OCI-LY3 (cell line): ENCODE data around the gene TNS1.

Experiments used
- EZH2phosphoT487 ChIP-seq: fragments of 200-600 bp; shearing (Covaris generic); IDR thresholded peaks from 2 replicates; pipeline ENCODE4 v1.6.1; 2018; ENCODE audit warnings: antibody characterized with exemption, mixed run types, low read depth
- TF ChIP-seq, protein P1 (sequence below): fragments of 200-600, 300-600 bp; sonication (generic); IDR thresholded peaks from 2 replicates; pipeline ENCODE4 v1.5.1; 2014; ENCODE audit warnings: antibody characterized with exemption, low read length, low read depth

DNA sequence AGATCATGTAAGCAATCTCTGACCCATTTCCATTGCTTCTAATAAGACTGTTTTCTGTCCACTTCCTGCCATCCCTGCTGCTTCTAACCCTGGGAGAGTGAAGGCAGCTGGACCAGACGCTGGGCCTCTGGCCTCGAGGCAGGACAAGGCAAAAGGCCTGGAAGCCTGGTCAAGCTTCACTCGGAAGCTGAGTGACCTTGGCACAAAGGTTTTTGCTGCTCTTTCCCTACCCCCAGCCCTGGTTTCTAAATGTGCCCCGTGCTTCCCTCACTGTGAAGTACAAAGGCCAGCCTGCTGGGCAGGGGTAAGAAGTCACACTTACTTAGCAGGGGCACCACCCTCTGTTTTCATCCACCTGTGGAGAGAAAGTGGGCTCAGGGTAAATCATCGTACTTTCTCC, 195.0 kb downstream of the TNS1 start:
- TF ChIP-seq, protein P1, sequence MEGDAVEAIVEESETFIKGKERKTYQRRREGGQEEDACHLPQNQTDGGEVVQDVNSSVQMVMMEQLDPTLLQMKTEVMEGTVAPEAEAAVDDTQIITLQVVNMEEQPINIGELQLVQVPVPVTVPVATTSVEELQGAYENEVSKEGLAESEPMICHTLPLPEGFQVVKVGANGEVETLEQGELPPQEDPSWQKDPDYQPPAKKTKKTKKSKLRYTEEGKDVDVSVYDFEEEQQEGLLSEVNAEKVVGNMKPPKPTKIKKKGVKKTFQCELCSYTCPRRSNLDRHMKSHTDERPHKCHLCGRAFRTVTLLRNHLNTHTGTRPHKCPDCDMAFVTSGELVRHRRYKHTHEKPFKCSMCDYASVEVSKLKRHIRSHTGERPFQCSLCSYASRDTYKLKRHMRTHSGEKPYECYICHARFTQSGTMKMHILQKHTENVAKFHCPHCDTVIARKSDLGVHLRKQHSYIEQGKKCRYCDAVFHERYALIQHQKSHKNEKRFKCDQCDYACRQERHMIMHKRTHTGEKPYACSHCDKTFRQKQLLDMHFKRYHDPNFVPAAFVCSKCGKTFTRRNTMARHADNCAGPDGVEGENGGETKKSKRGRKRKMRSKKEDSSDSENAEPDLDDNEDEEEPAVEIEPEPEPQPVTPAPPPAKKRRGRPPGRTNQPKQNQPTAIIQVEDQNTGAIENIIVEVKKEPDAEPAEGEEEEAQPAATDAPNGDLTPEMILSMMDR = no peak
- no peak for TF ChIP-seq EZH2phosphoT487
